Bronchial epithelial cell (primary cell): ENCODE measurements around the gene HOXB2. TPM values are rescaled to one million over a fixed set of nuclear protein-coding genes. Genes with fewer than 3 reads are reported as not detected.

ENCODE experiments used
- DNase-seq: peaks from one replicate; pipeline ENCODE4 v3.0.0-alpha.2; 2010; ENCODE audit warnings: low read depth
- FAIRE-seq: peaks from 2 replicates; lab custom pipeline; 2011; peaks lifted over from hg19 to GRCh38; lab: Jason Lieb, UNC
- H3K27me3 ChIP-seq: 2 replicates; pipeline ENCODE4 v1.5.1; 2011; ENCODE audit warnings: low read length; ENCODE audit not compliant: control insufficient read depth, insufficient read depth
- H3K36me3 ChIP-seq: 2 replicates; pipeline ENCODE4 v1.5.1; 2011; ENCODE audit warnings: low read length; ENCODE audit not compliant: control insufficient read depth, insufficient read depth
- H3K4me3 ChIP-seq: 2 replicates; pipeline ENCODE4 v1.5.1; 2011; ENCODE audit warnings: mild to moderate bottlenecking, low read depth, low read length, control low read depth
- total RNA-seq: library from RNA; depleted of rRNA; stranded (reverse); fragments of >200 nt; gene quantifications from 2 replicates; pipeline ENCODE4 v1.2.1, GENCODE V29; 2014
- TF ChIP-seq, protein P1 (sequence below): IDR thresholded peaks from 2 replicates; pipeline ENCODE4 v1.5.1; 2011; ENCODE audit warnings: mild to moderate bottlenecking, moderate library complexity, low read length, control low read depth, inconsistent platforms; ENCODE audit not compliant: insufficient read depth, severe bottlenecking

HOXB2 gene
- total RNA-seq, 1 donor from 2014 or later, result not detected

GRCh38 chr17:48561884-48562810 lies 17.2 kb upstream of the HOXB2 start:
- FAIRE-seq, result no peak
- TF ChIP-seq, protein P1, sequence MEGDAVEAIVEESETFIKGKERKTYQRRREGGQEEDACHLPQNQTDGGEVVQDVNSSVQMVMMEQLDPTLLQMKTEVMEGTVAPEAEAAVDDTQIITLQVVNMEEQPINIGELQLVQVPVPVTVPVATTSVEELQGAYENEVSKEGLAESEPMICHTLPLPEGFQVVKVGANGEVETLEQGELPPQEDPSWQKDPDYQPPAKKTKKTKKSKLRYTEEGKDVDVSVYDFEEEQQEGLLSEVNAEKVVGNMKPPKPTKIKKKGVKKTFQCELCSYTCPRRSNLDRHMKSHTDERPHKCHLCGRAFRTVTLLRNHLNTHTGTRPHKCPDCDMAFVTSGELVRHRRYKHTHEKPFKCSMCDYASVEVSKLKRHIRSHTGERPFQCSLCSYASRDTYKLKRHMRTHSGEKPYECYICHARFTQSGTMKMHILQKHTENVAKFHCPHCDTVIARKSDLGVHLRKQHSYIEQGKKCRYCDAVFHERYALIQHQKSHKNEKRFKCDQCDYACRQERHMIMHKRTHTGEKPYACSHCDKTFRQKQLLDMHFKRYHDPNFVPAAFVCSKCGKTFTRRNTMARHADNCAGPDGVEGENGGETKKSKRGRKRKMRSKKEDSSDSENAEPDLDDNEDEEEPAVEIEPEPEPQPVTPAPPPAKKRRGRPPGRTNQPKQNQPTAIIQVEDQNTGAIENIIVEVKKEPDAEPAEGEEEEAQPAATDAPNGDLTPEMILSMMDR, result no peak
- DNase-seq, result no peak
- H3K36me3 ChIP-seq, result no peaks in the 10 kb centered on the region
- no peak overlapping the region for H3K4me3 ChIP-seq
- H3K27me3 ChIP-seq, result peaks cover 83% of the 10 kb centered on the region

DNA sequence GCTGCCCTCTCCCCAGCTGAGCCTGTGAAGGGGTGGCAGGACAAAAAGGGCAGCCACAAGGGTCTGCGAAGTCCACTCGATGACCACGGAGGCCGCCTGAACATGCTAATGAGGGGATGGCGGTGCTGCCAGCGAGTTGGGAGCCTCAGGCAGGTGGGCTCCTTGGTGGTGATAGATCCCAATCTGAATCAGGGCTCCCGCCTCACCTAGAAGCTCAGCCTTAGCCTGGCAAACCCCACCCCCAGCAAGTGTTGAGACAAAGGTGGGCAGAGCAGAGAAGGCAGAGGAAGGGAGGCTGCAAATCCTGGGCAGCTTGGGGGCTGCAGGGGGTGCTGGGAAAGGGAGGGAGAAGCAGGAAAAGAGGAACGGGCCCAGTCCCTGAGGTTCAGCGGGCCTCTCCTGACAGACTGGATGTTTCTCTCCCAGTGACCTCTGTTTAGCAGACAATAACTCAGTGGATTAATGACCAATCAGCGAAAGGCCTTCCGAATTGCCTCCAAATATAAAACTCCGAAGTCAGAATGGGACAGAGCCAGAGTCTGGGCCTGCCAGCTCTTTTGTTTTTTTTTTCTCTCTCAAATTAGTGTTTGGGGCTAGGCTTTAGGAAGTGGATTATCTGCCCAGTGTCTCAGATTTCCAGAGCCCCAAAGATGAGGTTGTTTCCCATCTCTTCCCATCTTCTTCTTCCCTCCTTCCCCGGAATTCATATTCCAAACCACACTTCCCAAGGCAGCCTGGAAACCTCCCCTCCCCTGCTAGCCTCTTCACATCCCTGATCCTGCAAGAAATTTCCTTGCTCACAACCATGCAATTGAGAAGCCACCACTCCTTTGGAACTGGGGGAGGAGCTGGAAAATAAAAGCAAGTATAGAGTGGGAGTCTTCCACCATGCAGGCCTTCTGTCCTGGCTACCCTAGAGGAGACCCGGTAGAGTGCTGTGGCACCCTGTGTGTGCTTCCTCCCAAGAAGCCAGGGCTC lies 15.2 kb upstream of the HOXB2 start:
- no peak for DNase-seq
- no peak for FAIRE-seq
- H3K27me3 ChIP-seq, result peaks cover 82% of the 10 kb centered on the region
- no peaks in the 10 kb centered on the region for H3K36me3 ChIP-seq
- no peak overlapping the region for H3K4me3 ChIP-seq
- TF ChIP-seq, protein P1, result no peak

- peaks cover 82% of the 10 kb centered on the region for H3K27me3 ChIP-seq
- FAIRE-seq, result no peak
- no peak overlapping the region for H3K4me3 ChIP-seq
- no peak for DNase-seq
- TF ChIP-seq, protein P1, result no peak
- H3K36me3 ChIP-seq, result no peaks in the 10 kb centered on the region
These were observed 14.4 kb upstream of the HOXB2 start for GRCh38 chr17:48559122-48559839.

DNA sequence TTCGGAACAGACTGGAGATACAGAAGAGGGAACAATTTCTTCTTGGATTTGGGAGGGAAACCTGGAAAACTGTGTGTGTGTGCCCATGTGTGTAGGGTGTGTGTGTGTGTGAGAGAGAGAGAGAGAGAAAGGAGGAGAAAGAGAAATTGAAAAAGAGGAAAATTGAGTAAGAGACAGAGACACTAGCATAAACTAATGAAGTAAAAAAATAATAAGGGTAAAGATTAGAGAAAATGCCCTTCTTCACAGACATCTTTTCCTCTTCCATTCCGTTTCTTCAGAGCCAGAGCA lies 13.9 kb upstream of the HOXB2 start:
- H3K27me3 ChIP-seq, result peaks cover 84% of the 10 kb centered on the region

More for the DNA sequence above, 13.9 kb upstream of the HOXB2 start:
- TF ChIP-seq, protein P1, result no peak
- no peak for DNase-seq
- Histone ChIP-seq H3K36me3 (no peaks in the 10 kb centered on the region), H3K4me3 (no peak overlapping the region)
- no peak for FAIRE-seq
